Left lung (tissue), 10 donors: ENCODE data around the gene PAPPA. TPM values are rescaled to one million over a fixed set of nuclear protein-coding genes. Genes with fewer than 3 reads are reported as not detected.

Source experiments
- ATAC-seq: fragments of 200-7000 bp; cut with Tn5 transposase; one replicate; pipeline ENCODE4 v1.9.1; 2020; ENCODE audit warnings: moderate library complexity
- DNase-seq, 4 donors: peaks; one replicate each; pipeline ENCODE4 v3.0.0-alpha.2; 2013 to 2020
- H3K27ac ChIP-seq, 2 donors: fragments of 200-600 bp; sonication (generic) in 1 of 2; one replicate each; pipeline versions ENCODE4 v1.5.0 to v1.8.0; 2020 to 2021
- H3K27me3 ChIP-seq, 2 donors: fragments of 200-600 bp; sonication (generic) in 1 of 2; one replicate each; pipeline versions ENCODE4 v1.5.0 to v1.8.0; 2020 to 2021
- H3K36me3 ChIP-seq, 2 donors: fragments of 200-600 bp; sonication (generic) in 1 of 2; one replicate each; pipeline versions ENCODE4 v1.5.0 to v1.8.0; 2020 to 2021
- H3K4me1 ChIP-seq, 2 donors: fragments of 200-600 bp; one replicate each; pipeline ENCODE4 v1.8.0; 2021
- H3K4me3 ChIP-seq, 2 donors: fragments of 200-600 bp; sonication (generic) in 1 of 2; one replicate each; pipeline versions ENCODE4 v1.5.0 to v1.8.0; 2020 to 2021; ENCODE audit warnings: mild to moderate bottlenecking in 1 of 2
- H3K9me3 ChIP-seq, 2 donors: fragments of 200-600 bp; sonication (generic) in 1 of 2; one replicate each; pipeline versions ENCODE4 v1.5.0 to v1.8.0; 2020 to 2021
- CTCF ChIP-seq, 2 donors: fragments of 200-600 bp; sonication (generic) in 1 of 2; IDR thresholded peaks; one replicate each; pipeline versions ENCODE4 v1.5.0 to v1.8.0; 2021; ENCODE audit warnings: antibody characterized with exemption in 2 of 2
- intact Hi-C, 2 donors: fragments of 100-400 bp; cut with DNase I; formaldehyde crosslinking; loops; one replicate each; pipeline versions ENCODE4 v1.11.2 to v1.14.2; 2022
- polyA plus RNA-seq, 6 donors: library from polyadenylated mRNA; unstranded; fragments of 120-200 nt; gene quantifications; one replicate each; pipeline ENCODE4 v1.2.1, GENCODE V29; 2013; ENCODE audit not compliant: insufficient read length in 6 of 6
- total RNA-seq, 2 donors: library from RNA; stranded (reverse); fragmentation: NEBNext Ultra II Directional; extraction: Animal tissue kit (Norgen Biotek cat#: 25700); gene quantifications; one replicate each; pipeline ENCODE4 v1.2.1, GENCODE V29; 2021
- donor health status: DM: no; HTN: yes; CAD: no.
- donor health status: DM: no; HTN: no; CAD: no.

PAPPA gene
- total and polyA plus RNA-seq, 8 donors = 1.1 to 9.8 (median 1.3) TPM

- Histone ChIP-seq H3K27ac (no peak overlapping the region), H3K27me3 (no peaks in the 10 kb centered on the region), H3K9me3 (no peaks in the 10 kb centered on the region), H3K4me1 (no peaks in the 10 kb centered on the region), H3K4me3 (no peak overlapping the region), H3K36me3 (no peaks in the 10 kb centered on the region)
- no peak for TF ChIP-seq CTCF (IDR thresholded peaks at IDR 0.05)
- intact Hi-C loops = no loop called here
- no peak for ATAC-seq
- peak in 1 of 4 donors; percentile 31 for DNase-seq
Observed at GRCh38 chr9:116327701-116328405, 174.3 kb downstream of the PAPPA start.

- Histone ChIP-seq H3K27ac (no peak overlapping the region), H3K4me1 (no peaks in the 10 kb centered on the region), H3K9me3 (no peaks in the 10 kb centered on the region), H3K27me3 (no peaks in the 10 kb centered on the region), H3K4me3 (no peak overlapping the region), H3K36me3 (no peaks in the 10 kb centered on the region)
- DNase-seq = no peak
- TF ChIP-seq CTCF (IDR thresholded peaks at IDR 0.05) = no peak
- intact Hi-C loops = no loop called here
- ATAC-seq = no peak
Observed at GRCh38 chr9:116329470-116329869, 175.9 kb downstream of the PAPPA start.

- ATAC-seq (no peak), DNase-seq (no peak)
Observed at GRCh38 chr9:116331241-116331640, 177.7 kb downstream of the PAPPA start.

GRCh38 chr9:116332090-116332489 lies 178.5 kb downstream of the PAPPA start:
- H3K27ac ChIP-seq = no peak overlapping the region
- no peaks in the 10 kb centered on the region for H3K36me3 ChIP-seq
- intact Hi-C loops = no loop called here
- no peaks in the 10 kb centered on the region for H3K4me1 ChIP-seq
- peaks cover 0 to 8% of the 10 kb centered on the region in 2 donors for H3K27me3 ChIP-seq
- DNase-seq (no peak), ATAC-seq (no peak)
- H3K9me3 ChIP-seq = no peaks in the 10 kb centered on the region
- no peak for TF ChIP-seq CTCF (IDR thresholded peaks at IDR 0.05)
- H3K4me3 ChIP-seq = no peak overlapping the region

More at GRCh38 chr9:116331241-116331640, 177.7 kb downstream of the PAPPA start:
- TF ChIP-seq CTCF (IDR thresholded peaks at IDR 0.05) = no peak
- H3K27ac ChIP-seq = no peak overlapping the region
- intact Hi-C loops = no loop called here
- H3K4me1 ChIP-seq = no peaks in the 10 kb centered on the region
- H3K4me3 ChIP-seq = no peak overlapping the region
- H3K27me3 ChIP-seq = peaks cover 0 to 8% of the 10 kb centered on the region in 2 donors
- no peaks in the 10 kb centered on the region for H3K36me3 ChIP-seq
- no peaks in the 10 kb centered on the region for H3K9me3 ChIP-seq

- Histone ChIP-seq H3K4me1 (no peaks in the 10 kb centered on the region), H3K4me3 (no peak overlapping the region), H3K27me3 (peaks cover 0 to 8% of the 10 kb centered on the region in 2 donors), H3K36me3 (no peaks in the 10 kb centered on the region), H3K27ac (no peak overlapping the region), H3K9me3 (no peaks in the 10 kb centered on the region)
- DNase-seq (no peak), ATAC-seq (no peak)
- intact Hi-C loops = no loop called here
- no peak for TF ChIP-seq CTCF (IDR thresholded peaks at IDR 0.05)
Observed at GRCh38 chr9:116333254-116333653, 179.7 kb downstream of the PAPPA start.
